ENCODE measurements around the gene GPR65.
A peak's percentile ranks its signal among the peaks of the same experiment; 100 is the strongest.

DNA sequence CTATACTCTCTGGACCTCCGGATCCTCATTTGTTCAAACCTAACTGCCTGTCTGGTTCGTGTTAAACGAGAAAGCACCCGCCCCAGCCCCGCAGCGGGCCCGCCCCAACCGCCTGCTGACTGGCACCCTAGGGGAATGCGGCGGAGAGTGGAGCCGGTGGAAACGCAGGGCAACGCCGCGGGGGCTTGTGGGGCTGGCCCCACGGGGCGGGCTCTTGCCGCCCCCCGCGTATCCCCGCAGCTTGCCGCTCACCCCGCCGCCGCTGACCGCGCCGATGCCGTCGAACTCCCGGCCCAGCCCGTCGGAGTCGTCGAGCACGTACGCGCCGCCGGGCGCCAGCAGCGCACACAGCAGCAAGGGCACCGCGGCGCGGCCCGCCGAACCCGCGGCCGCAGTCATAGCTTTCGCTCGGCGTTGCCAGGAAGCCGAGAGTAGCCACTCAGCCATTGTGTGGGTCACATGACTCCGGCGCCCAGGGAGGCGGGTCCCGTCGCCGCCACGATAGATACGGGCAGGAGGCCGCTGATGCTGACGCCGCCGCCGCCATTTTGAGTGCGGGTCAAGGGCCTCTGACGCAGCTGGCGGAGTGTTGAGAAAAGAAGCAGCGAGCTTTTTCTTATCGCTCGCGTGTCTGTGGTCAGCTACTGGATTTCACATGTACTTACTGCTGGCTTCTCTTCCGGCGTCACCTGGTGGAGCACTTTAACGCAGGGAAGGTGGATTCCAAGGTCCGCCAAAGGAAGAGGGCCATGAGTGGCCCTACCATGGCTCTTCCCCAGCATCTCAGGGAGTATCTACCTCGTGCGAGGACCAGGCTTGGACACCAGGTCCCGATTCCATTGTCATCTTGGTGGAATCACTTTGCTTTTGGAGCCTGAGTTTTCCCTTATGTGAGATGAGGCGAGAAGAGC is 12.0 kb upstream of the GPR65 start, which contains the start of gene GALC:
- peak; percentile 92 for TF ChIP-seq POLR2AphosphoS5 (IDR thresholded peaks at IDR 0.05; ENCODE audit: low read length)
- peak; percentile 45; the same call in 1 of the 2 replicates for TF ChIP-seq POLR2AphosphoS2 (IDR thresholded peaks at IDR 0.05; ENCODE audit: low read depth, low read length)

Data from GM12878 (cell line).